Endodermal cell (in vitro differentiated cells): ENCODE results near the gene TLK2. TPM values are rescaled to one million over a fixed set of nuclear protein-coding genes. Genes with fewer than 3 reads are reported as not detected.
A peak's percentile ranks its signal among the peaks of the same experiment; 100 is the strongest.
"Not testable (repeated sequence)": the region's sequence is repeated elsewhere in the genome, so short reads cannot be mapped to it uniquely, and the experiment has no call there.

ENCODE experiments used
- DNase-seq: peaks from one replicate; pipeline ENCODE4 v3.0.0-alpha.2; 2017
- H3K27ac ChIP-seq: 2 replicates; pipeline ENCODE4 v1.5.1; 2013; ENCODE audit warnings: mild to moderate bottlenecking, low read depth, low read length, moderate library complexity
- H3K27me3 ChIP-seq: 2 replicates; pipeline ENCODE4 v1.6.1; 2013; ENCODE audit warnings: mild to moderate bottlenecking, low read length, moderate library complexity; ENCODE audit not compliant: insufficient read depth, control insufficient read depth, poor library complexity, severe bottlenecking
- H3K36me3 ChIP-seq: 2 replicates; pipeline ENCODE4 v1.7.0; 2013; ENCODE audit warnings: mild to moderate bottlenecking, low read length, moderate library complexity; ENCODE audit not compliant: control insufficient read depth, insufficient read depth
- H3K4me1 ChIP-seq: one replicate; pipeline ENCODE4 v1.7.0; 2013; ENCODE audit warnings: low read length; ENCODE audit not compliant: control insufficient read depth, insufficient read depth
- H3K4me3 ChIP-seq: 2 replicates; pipeline ENCODE4 v1.5.1; 2013; ENCODE audit warnings: mild to moderate bottlenecking, low read length, moderate library complexity
- H3K9ac ChIP-seq: 2 replicates; pipeline ENCODE4 v1.6.1; 2013; ENCODE audit warnings: mild to moderate bottlenecking, low read length, moderate library complexity; ENCODE audit not compliant: poor library complexity, severe bottlenecking; ENCODE audit errors: extremely low read depth
- H3K9me3 ChIP-seq: 2 replicates; pipeline ENCODE4 v1.6.1; 2013; ENCODE audit warnings: mild to moderate bottlenecking, low read length, moderate library complexity; ENCODE audit not compliant: control insufficient read depth
- H3K27ac Mint-ChIP-seq: 2 replicates; pipeline ENCODE4 v1.8.0; 2020; ENCODE audit warnings: mixed read lengths
- H3K27me3 Mint-ChIP-seq: 2 replicates; pipeline ENCODE4 v1.8.0; 2021; ENCODE audit warnings: mild to moderate bottlenecking, mixed read lengths; ENCODE audit not compliant: insufficient read depth
- H3K36me3 Mint-ChIP-seq: 2 replicates; pipeline ENCODE4 v1.8.0; 2020; ENCODE audit warnings: low read depth, mixed read lengths
- H3K4me1 Mint-ChIP-seq: 2 replicates; pipeline ENCODE4 v1.8.0; 2020; ENCODE audit warnings: mixed read lengths
- H3K4me3 Mint-ChIP-seq: 2 replicates; pipeline ENCODE4 v1.8.0; 2020; ENCODE audit warnings: mild to moderate bottlenecking, moderate library complexity, mixed read lengths
- H3K9me3 Mint-ChIP-seq: 2 replicates; pipeline ENCODE4 v1.8.0; 2020; ENCODE audit warnings: mild to moderate bottlenecking, mixed read lengths
- WGBS, 2 experiments: methylation state at CpG; one replicate each; pipeline versions ENCODE4 v1.1.5 to v1.1.7; 2013; ENCODE audit warnings: missing lambda C conversion rate in 2 of 2, mixed read lengths in 1 of 2; ENCODE audit not compliant: insufficient coverage in 1 of 2, insufficient read length in 1 of 2; 5-methylcytosine and 5-hydroxymethylcytosine counted together
- total RNA-seq, 2 donors: library from RNA; stranded (reverse); fragmentation: NEBNext Ultra II Directional in 1 of 2; extraction: Animal tissue kit (Norgen Biotek cat#: 25700) in 1 of 2; gene quantifications; 2 replicates in 1 of 2; 3 replicates in 1 of 2; pipeline ENCODE4 v1.2.1, GENCODE V29; 2021

Gene TLK2
- total RNA-seq, 2 donors from 2014 or later = 76.2 to 89.2 TPM

- not testable (repeated sequence) for H3K9me3 ChIP-seq, H3K27me3 ChIP-seq, H3K4me3 Mint-ChIP-seq, H3K4me1 ChIP-seq, H3K4me3 ChIP-seq, H3K27ac ChIP-seq, H3K9me3 Mint-ChIP-seq, H3K9ac ChIP-seq, DNase-seq, H3K27ac Mint-ChIP-seq, H3K27me3 Mint-ChIP-seq
- Mint-ChIP-seq H3K4me1 (peaks cover 12% of the 10 kb centered on the region), H3K36me3 (peaks cover 18% of the 10 kb centered on the region)
- peaks cover 15% of the 10 kb centered on the region for H3K36me3 ChIP-seq
- 100% methylated on average over 1 to 2 of the region's 3 CpGs for WGBS, 2 experiments
These were observed 32.4 kb downstream of the TLK2 start for GRCh38 chr17:62511014-62511413.

- not testable (repeated sequence) for H3K4me1 ChIP-seq, H3K4me3 ChIP-seq, DNase-seq, H3K4me1 Mint-ChIP-seq, H3K27ac ChIP-seq, H3K9me3 ChIP-seq, H3K27ac Mint-ChIP-seq, H3K4me3 Mint-ChIP-seq, H3K27me3 ChIP-seq, H3K9me3 Mint-ChIP-seq, H3K9ac ChIP-seq, H3K27me3 Mint-ChIP-seq
- peaks cover 25% of the 10 kb centered on the region for H3K36me3 Mint-ChIP-seq
- 95 to 100% methylated on average over 6 to 11 of the region's 11 CpGs for WGBS, 2 experiments
- peaks cover 15% of the 10 kb centered on the region for H3K36me3 ChIP-seq
These were observed 37.8 kb downstream of the TLK2 start for GRCh38 chr17:62516376-62516775.

- not testable (repeated sequence) for H3K4me3 Mint-ChIP-seq, H3K9me3 Mint-ChIP-seq, H3K27me3 Mint-ChIP-seq, H3K27ac ChIP-seq, H3K4me3 ChIP-seq, H3K9me3 ChIP-seq, DNase-seq, H3K9ac ChIP-seq, H3K27me3 ChIP-seq, H3K4me1 ChIP-seq, H3K4me1 Mint-ChIP-seq
- Mint-ChIP-seq H3K36me3 (peaks cover 34% of the 10 kb centered on the region), H3K27ac (peak overlapping the region; percentile 58)
- H3K36me3 ChIP-seq = peaks cover 31% of the 10 kb centered on the region
- WGBS, 2 experiments = 97 to 100% methylated on average over 2 to 5 of the region's 5 CpGs
These were observed 42.7 kb downstream of the TLK2 start for GRCh38 chr17:62521295-62521694.

- H3K9ac ChIP-seq, H3K9me3 ChIP-seq, H3K4me3 Mint-ChIP-seq, DNase-seq, H3K4me1 Mint-ChIP-seq, H3K9me3 Mint-ChIP-seq, H3K27me3 Mint-ChIP-seq, H3K4me3 ChIP-seq, H3K27ac Mint-ChIP-seq, H3K27me3 ChIP-seq, H3K4me1 ChIP-seq, H3K27ac ChIP-seq: not testable (repeated sequence)
- H3K36me3 ChIP-seq = peaks cover 31% of the 10 kb centered on the region
- H3K36me3 Mint-ChIP-seq = peaks cover 46% of the 10 kb centered on the region
- WGBS, 2 experiments = 93% methylated on average over 2 of the region's 6 CpGs; no CpG with 5 or more reads in 1 of the 2 experiments
These were observed 45.5 kb downstream of the TLK2 start for GRCh38 chr17:62524077-62524476.

GRCh38 chr17:62525317-62525716, 46.7 kb downstream of the TLK2 start:
- not testable (repeated sequence) for H3K27ac Mint-ChIP-seq, H3K4me1 ChIP-seq, H3K4me3 Mint-ChIP-seq, H3K4me3 ChIP-seq, DNase-seq, H3K9ac ChIP-seq, H3K4me1 Mint-ChIP-seq, H3K27me3 ChIP-seq, H3K27me3 Mint-ChIP-seq, H3K27ac ChIP-seq, H3K9me3 Mint-ChIP-seq, H3K9me3 ChIP-seq
- peaks cover 48% of the 10 kb centered on the region for H3K36me3 Mint-ChIP-seq
- peaks cover 43% of the 10 kb centered on the region for H3K36me3 ChIP-seq
- WGBS, 2 experiments = 60 to 93% methylated on average over 1 to 3 of the region's 6 CpGs

- not testable (repeated sequence) for H3K4me3 ChIP-seq, H3K4me3 Mint-ChIP-seq, H3K27ac Mint-ChIP-seq, H3K27ac ChIP-seq, H3K27me3 ChIP-seq, H3K9me3 Mint-ChIP-seq, H3K27me3 Mint-ChIP-seq, H3K4me1 ChIP-seq, H3K4me1 Mint-ChIP-seq, DNase-seq, H3K9me3 ChIP-seq, H3K9ac ChIP-seq
- peaks cover 34% of the 10 kb centered on the region for H3K36me3 Mint-ChIP-seq
- no CpG with 5 or more reads among the region's 1 CpG for WGBS, 2 experiments
- H3K36me3 ChIP-seq = peaks cover 35% of the 10 kb centered on the region
These were observed 52.3 kb downstream of the TLK2 start for GRCh38 chr17:62530936-62531335.

- not testable (repeated sequence) for H3K9me3 ChIP-seq, H3K27ac ChIP-seq, H3K4me3 Mint-ChIP-seq, H3K27me3 ChIP-seq, DNase-seq, H3K9me3 Mint-ChIP-seq, H3K4me1 ChIP-seq, H3K4me1 Mint-ChIP-seq, H3K27ac Mint-ChIP-seq, H3K9ac ChIP-seq, H3K27me3 Mint-ChIP-seq, H3K4me3 ChIP-seq
- 100% methylated on average over 3 of the region's 4 CpGs; no CpG with 5 or more reads in 1 of the 2 experiments for WGBS, 2 experiments
- peaks cover 49% of the 10 kb centered on the region for H3K36me3 Mint-ChIP-seq
- H3K36me3 ChIP-seq = peaks cover 52% of the 10 kb centered on the region
These were observed 57.9 kb downstream of the TLK2 start for GRCh38 chr17:62536557-62536956.
